Measurements from ENCODE around the gene APOL3.

GRCh38 chr22:36123673-36124630, 36.6 kb downstream of the APOL3 start:
- TF ChIP-seq EZH2 (IDR thresholded peaks at IDR 0.05) (no peak), POLR2AphosphoS5 (IDR thresholded peaks at IDR 0.05; ENCODE audit: borderline replicate concordance, low read depth, low read length) (no peak)
